GM20000 (cell line): ENCODE results near the gene CDK5RAP1.

Source experiments
- DNase-seq: peaks from one replicate; pipeline ENCODE4 v3.0.0; 2012; ENCODE audit warnings: low spot score
- CTCF ChIP-seq: IDR thresholded peaks from 2 replicates; pipeline ENCODE4 v1.5.1; 2012; ENCODE audit warnings: mild to moderate bottlenecking, control low read depth; ENCODE audit errors: extremely low read depth, missing control alignments

Gene CDK5RAP1

GRCh38 chr20:33401184-33401920 is at the start of gene CDK5RAP1:
Gene CDK5RAP1, minus strand, starts transcription at chr20:33401519. Its CDS starts 4,455 bp downstream, at chr20:33397064.
- DNase-seq = peak; percentile 90
- no peak for TF ChIP-seq CTCF

GRCh38 chr20:33450867-33451266 is 49.5 kb upstream of the CDK5RAP1 start:
- DNase-seq = no peak
- no peak for TF ChIP-seq CTCF

GRCh38 chr20:33445881-33446625 is 44.7 kb upstream of the CDK5RAP1 start:
- DNase-seq = no peak
- TF ChIP-seq CTCF = no peak

- peak; percentile 29 for TF ChIP-seq CTCF
- DNase-seq = no peak
These were observed 43.7 kb upstream of the CDK5RAP1 start for GRCh38 chr20:33444797-33445560.

GRCh38 chr20:33443512-33444239 is 42.4 kb upstream of the CDK5RAP1 start, which contains the start of gene SNTA1:
Gene SNTA1, minus strand, starts transcription at chr20:33443763. Its CDS starts 143 bp downstream, at chr20:33443620.
- DNase-seq = peak; percentile 97

GRCh38 chr20:33443006-33443511 is 41.7 kb upstream of the CDK5RAP1 start:
- no peak for DNase-seq
- TF ChIP-seq CTCF = no peak

More at GRCh38 chr20:33443512-33444239, 42.4 kb upstream of the CDK5RAP1 start, which contains the start of gene SNTA1:
- no peak for TF ChIP-seq CTCF
